Measurements from ENCODE around the gene DPP3. TPM values are rescaled to one million over a fixed set of nuclear protein-coding genes. Genes with fewer than 3 reads are reported as not detected.
"Not testable (repeated sequence)": the region's sequence is repeated elsewhere in the genome, so short reads cannot be mapped to it uniquely, and the experiment has no call there.

DPP3 gene
- total RNA-seq, 4 donors from 2014 or later = 15.5 to 48.5 (median 20.1) TPM

DNA sequence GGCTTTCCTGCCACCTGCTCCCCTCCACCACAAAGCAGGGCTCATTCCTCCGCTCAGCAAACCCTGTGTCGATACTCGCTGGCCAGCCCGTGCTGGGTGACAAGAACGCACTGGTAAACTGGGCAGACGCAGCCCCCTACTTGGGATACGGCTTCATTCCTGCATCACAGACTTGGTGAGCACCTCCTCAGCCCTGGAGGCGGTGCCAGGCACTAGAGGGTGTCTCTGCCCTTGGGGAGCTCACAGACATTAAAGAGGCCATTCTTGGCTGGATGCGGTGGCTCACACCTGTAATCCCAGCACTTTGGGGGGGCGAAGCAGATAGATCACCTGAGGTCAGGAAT is 59.6 kb downstream of the DPP3 start:
- no peak overlapping the region for H3K4me3 ChIP-seq (ENCODE audit: low read depth, poor library complexity, severe bottlenecking)
- intact Hi-C loops (cut with DNase I; ENCODE audit: low total_unique reads) = no loop called here
- WGBS, 2 donors = 93% methylated on average over 9 to 10 of the region's 10 CpGs
- DNase-seq (ENCODE audit: low spot score in 2 of 2) = no peak
- TF ChIP-seq POLR2A (IDR thresholded peaks at IDR 0.05) = no peak
- TF ChIP-seq, protein P1, sequence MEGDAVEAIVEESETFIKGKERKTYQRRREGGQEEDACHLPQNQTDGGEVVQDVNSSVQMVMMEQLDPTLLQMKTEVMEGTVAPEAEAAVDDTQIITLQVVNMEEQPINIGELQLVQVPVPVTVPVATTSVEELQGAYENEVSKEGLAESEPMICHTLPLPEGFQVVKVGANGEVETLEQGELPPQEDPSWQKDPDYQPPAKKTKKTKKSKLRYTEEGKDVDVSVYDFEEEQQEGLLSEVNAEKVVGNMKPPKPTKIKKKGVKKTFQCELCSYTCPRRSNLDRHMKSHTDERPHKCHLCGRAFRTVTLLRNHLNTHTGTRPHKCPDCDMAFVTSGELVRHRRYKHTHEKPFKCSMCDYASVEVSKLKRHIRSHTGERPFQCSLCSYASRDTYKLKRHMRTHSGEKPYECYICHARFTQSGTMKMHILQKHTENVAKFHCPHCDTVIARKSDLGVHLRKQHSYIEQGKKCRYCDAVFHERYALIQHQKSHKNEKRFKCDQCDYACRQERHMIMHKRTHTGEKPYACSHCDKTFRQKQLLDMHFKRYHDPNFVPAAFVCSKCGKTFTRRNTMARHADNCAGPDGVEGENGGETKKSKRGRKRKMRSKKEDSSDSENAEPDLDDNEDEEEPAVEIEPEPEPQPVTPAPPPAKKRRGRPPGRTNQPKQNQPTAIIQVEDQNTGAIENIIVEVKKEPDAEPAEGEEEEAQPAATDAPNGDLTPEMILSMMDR (IDR thresholded peaks at IDR 0.05) = no peak

GRCh38 chr11:66540598-66540997 is 60.4 kb downstream of the DPP3 start:
- WGBS, 2 donors = 85 to 92% methylated on average over 8 of the region's 8 CpGs
- H3K4me3 ChIP-seq (ENCODE audit: low read depth, poor library complexity, severe bottlenecking); intact Hi-C loops (cut with DNase I; ENCODE audit: low total_unique reads); DNase-seq (ENCODE audit: low spot score in 2 of 2): not testable (repeated sequence)

DNA sequence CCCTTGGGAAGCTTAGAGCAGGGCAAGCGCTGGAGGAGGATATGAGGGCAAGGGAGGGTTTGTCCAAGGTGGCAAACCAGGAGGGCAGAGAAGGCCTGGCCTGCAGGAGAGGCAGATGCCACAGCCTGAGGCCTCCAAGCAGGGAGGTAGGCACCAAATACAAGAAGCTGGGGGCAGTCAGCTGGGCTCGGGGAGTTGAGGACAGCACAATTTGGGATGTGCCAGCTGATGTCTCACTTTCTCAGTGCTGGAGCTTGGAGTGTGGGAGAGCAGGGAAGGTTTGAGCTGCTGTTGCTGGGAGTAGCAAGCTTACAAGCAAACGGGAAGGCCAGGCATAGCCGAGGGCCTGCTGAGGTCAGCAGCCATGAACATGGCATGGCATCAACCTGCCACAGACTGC is 61.7 kb downstream of the DPP3 start:
- intact Hi-C loops (cut with DNase I; ENCODE audit: low total_unique reads) = no loop called here
- WGBS, 2 donors = 64 to 83% methylated on average over 4 of the region's 4 CpGs
- TF ChIP-seq POLR2A (IDR thresholded peaks at IDR 0.05) = no peak
- TF ChIP-seq, protein P1 (IDR thresholded peaks at IDR 0.05) = no peak
- DNase-seq (ENCODE audit: low spot score in 2 of 2) = no peak
- H3K4me3 ChIP-seq (ENCODE audit: low read depth, poor library complexity, severe bottlenecking) = no peak overlapping the region

DNA sequence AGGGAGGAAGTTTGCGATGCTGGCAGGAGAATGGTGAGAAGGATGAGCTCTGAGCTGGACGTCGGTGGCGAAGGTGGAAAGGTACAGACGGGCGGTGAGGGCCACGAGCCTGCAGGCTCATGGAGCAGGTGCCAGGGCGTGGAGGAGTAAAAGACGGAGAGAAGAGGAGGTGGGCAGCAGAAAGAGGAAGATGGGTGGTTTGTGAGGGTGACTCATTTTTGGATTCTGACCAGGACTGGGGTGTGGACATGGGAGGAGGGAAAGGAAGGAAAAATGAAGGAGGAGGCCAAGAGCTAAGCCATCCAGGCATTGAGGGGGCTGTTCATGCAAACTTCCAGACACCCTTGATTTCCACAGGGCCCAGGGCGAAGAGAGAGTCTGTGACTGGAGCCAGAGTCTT is 62.1 kb downstream of the DPP3 start:
- TF ChIP-seq, protein P1 (IDR thresholded peaks at IDR 0.05) = no peak
- no peak for TF ChIP-seq POLR2A (IDR thresholded peaks at IDR 0.05)
- intact Hi-C loops (cut with DNase I; ENCODE audit: low total_unique reads) = no loop called here
- DNase-seq (ENCODE audit: low spot score in 2 of 2) = no peak
- H3K4me3 ChIP-seq (ENCODE audit: low read depth, poor library complexity, severe bottlenecking) = no peak overlapping the region
- 67 to 70% methylated on average over 10 of the region's 10 CpGs for WGBS, 2 donors

GRCh38 chr11:66543263-66544107 is 63.3 kb downstream of the DPP3 start:
- 65 to 72% methylated on average over 16 to 25 of the region's 26 CpGs for WGBS, 2 donors
- H3K4me3 ChIP-seq (ENCODE audit: low read depth, poor library complexity, severe bottlenecking) = no peak overlapping the region
- no peak for DNase-seq (ENCODE audit: low spot score in 2 of 2)
- intact Hi-C loops (cut with DNase I; ENCODE audit: low total_unique reads) = no loop called here
- TF ChIP-seq, protein P1 (IDR thresholded peaks at IDR 0.05) = no peak
- TF ChIP-seq POLR2A (IDR thresholded peaks at IDR 0.05) = no peak

GRCh38 chr11:66544952-66545351 is 64.7 kb downstream of the DPP3 start:
- DNase-seq (ENCODE audit: low spot score in 2 of 2); intact Hi-C loops (cut with DNase I; ENCODE audit: low total_unique reads); H3K4me3 ChIP-seq (ENCODE audit: low read depth, poor library complexity, severe bottlenecking): not testable (repeated sequence)
- WGBS, 2 donors = 51 to 65% methylated on average over 14 of the region's 14 CpGs

Data from lower leg skin (tissue), 4 donors.